HL-60 (cell line): ENCODE measurements around the gene GRAMD2B.

Experiments used
- CTCF ChIP-seq: IDR thresholded peaks from one replicate; pipeline ENCODE4 v1.5.1; 2011; ENCODE audit warnings: low read length, control low read depth, inconsistent platforms; ENCODE audit not compliant: insufficient read depth
- GABPA ChIP-seq: IDR thresholded peaks from 2 replicates; pipeline ENCODE4 v1.6.1; 2012; ENCODE audit warnings: low read depth
- POLR2AphosphoS5 ChIP-seq: IDR thresholded peaks from 2 replicates; pipeline ENCODE4 v1.6.1; 2012; ENCODE audit warnings: low read depth

- TF ChIP-seq CTCF, result no peak
- TF ChIP-seq GABPA, result no peak
- TF ChIP-seq POLR2AphosphoS5, result no peak
Measured at GRCh38 chr5:126419102-126419501, 4.1 kb upstream of the GRAMD2B start.
